HFFc6 (cell line): ENCODE results near the gene TMC1. TPM values are rescaled to one million over a fixed set of nuclear protein-coding genes. Genes with fewer than 3 reads are reported as not detected.
A peak's percentile ranks its signal among the peaks of the same experiment; 100 is the strongest.

Experiments used
- DNase-seq: peaks from one replicate; pipeline ENCODE4 v3.0.0-alpha.2; 2018
- H3K27ac Mint-ChIP-seq: 2 replicates; pipeline ENCODE4 v1.8.0; 2020; ENCODE audit warnings: mild to moderate bottlenecking, mixed read lengths
- H3K27me3 Mint-ChIP-seq: 2 replicates; pipeline ENCODE4 v1.8.0; 2021; ENCODE audit warnings: mild to moderate bottlenecking, moderate library complexity, mixed read lengths; ENCODE audit not compliant: insufficient read depth
- H3K36me3 Mint-ChIP-seq: 2 replicates; pipeline ENCODE4 v1.8.0; 2021; ENCODE audit warnings: low read depth, mixed read lengths
- H3K4me1 Mint-ChIP-seq: 2 replicates; pipeline ENCODE4 v1.8.0; 2020; ENCODE audit warnings: low read depth, mixed read lengths
- H3K4me3 Mint-ChIP-seq: 2 replicates; pipeline ENCODE4 v1.8.0; 2020; ENCODE audit warnings: mild to moderate bottlenecking, moderate library complexity, mixed read lengths
- H3K9me3 Mint-ChIP-seq: 2 replicates; pipeline ENCODE4 v1.8.0; 2020; ENCODE audit warnings: mild to moderate bottlenecking, mixed read lengths
- total RNA-seq, 6 experiments: library from RNA; stranded (reverse); fragmentation: NEBNext Ultra II Directional; extraction: Animal tissue kit (Norgen Biotek cat#: 25700); gene quantifications; 2 replicates in 1 of 6; 3 replicates in 5 of 6; pipeline ENCODE4 v1.2.3, GENCODE V29; 2021
- TF ChIP-seq, protein P1 (sequence below): fragments of 200-600 bp; sonication (generic); IDR thresholded peaks from 2 replicates; pipeline ENCODE4 v1.5.0; 2021; ENCODE audit warnings: antibody characterized with exemption, mild to moderate bottlenecking

TMC1 gene
- total RNA-seq, 6 experiments from 2014 or later: 0.09 to 1.1 (median 0.65) TPM

DNA sequence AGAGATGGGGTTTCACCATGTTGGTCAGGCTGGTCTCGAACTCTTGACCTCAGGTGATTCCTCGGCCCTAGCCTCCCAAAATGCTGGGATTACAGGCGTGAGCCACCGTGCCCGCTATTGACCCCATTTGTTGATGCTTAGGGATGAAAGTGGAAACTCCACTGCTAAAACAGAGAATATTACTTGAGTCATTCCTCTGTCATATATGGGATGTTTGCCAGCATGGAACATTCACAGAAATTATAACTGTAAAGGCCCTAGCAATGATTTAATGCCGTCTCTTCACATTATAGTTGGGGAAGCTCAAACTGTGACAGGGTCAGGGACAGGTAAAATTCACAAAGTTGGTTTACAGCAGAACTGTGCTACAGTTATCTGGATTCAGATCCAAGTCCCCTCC lies 94.5 kb downstream of the TMC1 start:
- Mint-ChIP-seq H3K27me3 (no peaks in the 10 kb centered on the region), H3K9me3 (no peaks in the 10 kb centered on the region), H3K27ac (no peak overlapping the region), H3K4me3 (no peak overlapping the region), H3K4me1 (no peaks in the 10 kb centered on the region; the same call in 1 of the 2 replicates), H3K36me3 (no peaks in the 10 kb centered on the region)
- TF ChIP-seq, protein P1, sequence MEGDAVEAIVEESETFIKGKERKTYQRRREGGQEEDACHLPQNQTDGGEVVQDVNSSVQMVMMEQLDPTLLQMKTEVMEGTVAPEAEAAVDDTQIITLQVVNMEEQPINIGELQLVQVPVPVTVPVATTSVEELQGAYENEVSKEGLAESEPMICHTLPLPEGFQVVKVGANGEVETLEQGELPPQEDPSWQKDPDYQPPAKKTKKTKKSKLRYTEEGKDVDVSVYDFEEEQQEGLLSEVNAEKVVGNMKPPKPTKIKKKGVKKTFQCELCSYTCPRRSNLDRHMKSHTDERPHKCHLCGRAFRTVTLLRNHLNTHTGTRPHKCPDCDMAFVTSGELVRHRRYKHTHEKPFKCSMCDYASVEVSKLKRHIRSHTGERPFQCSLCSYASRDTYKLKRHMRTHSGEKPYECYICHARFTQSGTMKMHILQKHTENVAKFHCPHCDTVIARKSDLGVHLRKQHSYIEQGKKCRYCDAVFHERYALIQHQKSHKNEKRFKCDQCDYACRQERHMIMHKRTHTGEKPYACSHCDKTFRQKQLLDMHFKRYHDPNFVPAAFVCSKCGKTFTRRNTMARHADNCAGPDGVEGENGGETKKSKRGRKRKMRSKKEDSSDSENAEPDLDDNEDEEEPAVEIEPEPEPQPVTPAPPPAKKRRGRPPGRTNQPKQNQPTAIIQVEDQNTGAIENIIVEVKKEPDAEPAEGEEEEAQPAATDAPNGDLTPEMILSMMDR: no peak
- DNase-seq: no peak

DNA sequence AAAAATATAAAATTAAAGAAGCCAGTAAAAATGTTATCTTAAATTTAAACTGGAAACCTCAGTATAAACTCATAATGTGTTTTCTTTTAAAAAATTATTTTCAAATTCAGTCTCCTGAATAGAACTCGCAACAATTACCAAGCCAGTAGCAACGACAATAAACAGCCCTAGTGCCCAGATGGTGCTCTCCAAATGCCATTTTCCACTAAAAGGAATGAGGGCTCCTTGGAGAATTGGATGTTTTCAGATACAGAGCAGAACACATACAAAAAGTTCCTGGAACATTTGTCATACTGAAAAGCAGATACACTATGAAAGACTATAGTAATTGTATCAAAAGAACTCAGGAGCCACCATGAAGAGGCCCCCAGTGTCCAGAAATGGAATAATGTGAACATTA lies 97.4 kb downstream of the TMC1 start:
- H3K4me3 Mint-ChIP-seq: no peak overlapping the region
- H3K36me3 Mint-ChIP-seq: no peaks in the 10 kb centered on the region
- DNase-seq: no peak
- TF ChIP-seq, protein P1: 0 out of 2 replicates have a peak, but pooled peaks have one; percentile 18
- H3K27ac Mint-ChIP-seq: no peak overlapping the region
- H3K9me3 Mint-ChIP-seq: no peaks in the 10 kb centered on the region
- H3K4me1 Mint-ChIP-seq: no peaks in the 10 kb centered on the region; the same call in 1 of the 2 replicates
- no peaks in the 10 kb centered on the region for H3K27me3 Mint-ChIP-seq

DNA sequence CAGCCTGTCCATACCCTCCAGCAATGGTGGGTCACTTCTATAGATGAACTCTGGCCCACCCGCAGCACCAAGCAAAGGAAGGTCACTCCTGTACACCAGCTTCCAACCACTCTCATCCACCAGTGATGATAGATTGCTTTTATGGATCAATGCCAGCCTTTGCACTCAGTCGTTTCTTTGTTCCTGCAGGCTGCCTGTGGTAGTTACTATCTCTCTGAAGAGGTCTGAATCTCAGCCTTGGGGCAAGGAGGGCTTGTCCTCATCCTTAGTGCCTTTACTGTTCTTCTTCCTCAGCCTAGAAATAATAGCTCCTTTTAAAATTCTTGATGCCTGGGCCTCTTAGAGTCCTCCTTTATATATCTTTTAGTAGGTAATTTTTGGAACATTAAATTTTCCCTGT lies 100.8 kb downstream of the TMC1 start:
- Mint-ChIP-seq H3K27me3 (no peaks in the 10 kb centered on the region), H3K27ac (no peak overlapping the region), H3K9me3 (no peaks in the 10 kb centered on the region), H3K4me1 (no peaks in the 10 kb centered on the region), H3K36me3 (no peaks in the 10 kb centered on the region), H3K4me3 (no peak overlapping the region)
- no peak for DNase-seq
- TF ChIP-seq, protein P1: no peak

DNA sequence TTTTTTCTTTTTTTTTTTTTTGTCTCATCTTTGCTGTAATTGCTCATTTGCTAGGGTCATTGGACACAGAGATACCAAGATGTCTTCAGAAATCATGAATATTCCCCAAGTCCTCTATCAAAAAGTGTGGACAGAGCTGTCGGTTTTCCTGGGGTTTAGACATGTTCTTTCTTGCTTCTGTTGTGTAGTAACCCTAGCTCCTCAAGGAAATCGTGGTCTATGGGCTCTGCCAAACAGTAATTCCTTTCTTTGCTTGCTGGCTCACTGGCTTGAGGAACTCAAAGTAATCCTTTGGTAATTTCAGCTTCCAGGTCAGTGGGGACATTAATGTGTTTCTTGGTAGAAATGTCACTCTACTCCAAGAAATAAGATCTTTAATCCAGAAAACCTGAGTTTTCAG lies 101.7 kb downstream of the TMC1 start:
- H3K36me3 Mint-ChIP-seq: no peaks in the 10 kb centered on the region
- H3K27me3 Mint-ChIP-seq: no peaks in the 10 kb centered on the region
- no peaks in the 10 kb centered on the region for H3K9me3 Mint-ChIP-seq
- TF ChIP-seq, protein P1: no peak
- no peak overlapping the region for H3K27ac Mint-ChIP-seq
- DNase-seq: no peak
- no peak overlapping the region for H3K4me3 Mint-ChIP-seq
- H3K4me1 Mint-ChIP-seq: peaks cover 5% of the 10 kb centered on the region

DNA sequence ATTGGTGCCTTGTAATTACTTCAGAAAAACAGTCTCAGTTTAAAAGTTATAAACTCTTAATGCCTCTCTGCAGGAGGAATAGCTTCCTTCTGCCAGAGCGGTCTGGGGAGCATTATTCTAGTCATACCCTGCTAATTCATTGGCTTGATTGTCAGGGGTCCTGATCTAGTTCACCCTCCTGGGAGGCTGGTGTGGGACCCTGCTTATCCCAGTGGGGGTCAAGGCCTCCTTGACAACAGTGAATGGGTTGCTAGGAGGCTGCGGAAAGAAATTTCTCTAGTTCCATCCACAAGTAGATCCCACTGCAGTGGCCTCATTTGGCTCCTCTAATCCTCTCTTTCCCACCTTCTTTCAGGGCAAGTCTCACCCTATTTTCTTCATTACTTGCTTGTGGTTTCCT lies 105.7 kb downstream of the TMC1 start:
- TF ChIP-seq, protein P1: no peak
- H3K27ac Mint-ChIP-seq: no peak overlapping the region
- H3K27me3 Mint-ChIP-seq: no peaks in the 10 kb centered on the region
- H3K9me3 Mint-ChIP-seq: peaks cover 8% of the 10 kb centered on the region
- no peak overlapping the region for H3K4me3 Mint-ChIP-seq
- no peak for DNase-seq
- peaks cover 5% of the 10 kb centered on the region for H3K36me3 Mint-ChIP-seq
- H3K4me1 Mint-ChIP-seq: peaks cover 10% of the 10 kb centered on the region
